PFSK-1 (cell line): ENCODE measurements around the gene PDZD11.

Experiments used
- FOXP2 ChIP-seq: optimal IDR thresholded peaks from 2 replicates; pipeline ENCODE3; 2011; ENCODE audit warnings: borderline replicate concordance, control low read depth, inconsistent platforms; ENCODE audit not compliant: insufficient read depth; ENCODE audit errors: extremely low read length, extremely low read depth
- POLR2AphosphoS5 ChIP-seq: IDR thresholded peaks from 2 replicates; pipeline ENCODE4 v1.6.1; 2012; ENCODE audit warnings: low read depth, mild to moderate bottlenecking, control low read depth, low read length, moderate library complexity
- REST ChIP-seq, 2 experiments: IDR thresholded peaks; 2 replicates each; pipeline versions ENCODE4 v1.6.1 to v1.8.0; 2011 to 2012; ENCODE audit warnings: low read depth in 2 of 2, low read length in 2 of 2, control low read depth in 1 of 2, inconsistent platforms in 1 of 2, mild to moderate bottlenecking in 1 of 2, moderate library complexity in 1 of 2; ENCODE audit not compliant: insufficient read depth in 1 of 2
- SIN3A ChIP-seq: IDR thresholded peaks from 2 replicates; pipeline ENCODE4 v1.6.1; 2012; ENCODE audit warnings: mild to moderate bottlenecking, low read length, moderate library complexity, borderline replicate concordance; ENCODE audit not compliant: insufficient read depth
- TAF1 ChIP-seq: IDR thresholded peaks from 2 replicates; pipeline ENCODE4 v1.6.1; 2012; ENCODE audit warnings: low read length, control low read depth, borderline replicate concordance; ENCODE audit not compliant: insufficient read depth

Gene PDZD11

GRCh38 chrX:70257423-70258288, 32.1 kb downstream of the PDZD11 start:
- TF ChIP-seq TAF1, result no peak
- no peak for TF ChIP-seq FOXP2

GRCh38 chrX:70255452-70255851, 34.3 kb downstream of the PDZD11 start:
- TF ChIP-seq TAF1 (no peak), REST (IDR thresholded peaks at IDR 0.05; ENCODE audit: insufficient read depth in 1 of 2, low read depth in 2 of 2, low read length in 2 of 2) (no peak), SIN3A (no peak), POLR2AphosphoS5 (no peak), FOXP2 (no peak)

GRCh38 chrX:70254909-70255308, 34.8 kb downstream of the PDZD11 start:
- TF ChIP-seq TAF1 (no peak), FOXP2 (no peak), POLR2AphosphoS5 (no peak), REST (IDR thresholded peaks at IDR 0.05; ENCODE audit: insufficient read depth in 1 of 2, low read depth in 2 of 2, low read length in 2 of 2) (no peak), SIN3A (no peak)

GRCh38 chrX:70254063-70254400, 35.7 kb downstream of the PDZD11 start:
- no peak for TF ChIP-seq REST (IDR thresholded peaks at IDR 0.05; ENCODE audit: insufficient read depth in 1 of 2, low read depth in 2 of 2, low read length in 2 of 2)
- no peak for TF ChIP-seq POLR2AphosphoS5
- TF ChIP-seq FOXP2, result no peak
- no peak for TF ChIP-seq TAF1
- TF ChIP-seq SIN3A, result no peak

GRCh38 chrX:70253377-70254062, 36.2 kb downstream of the PDZD11 start:
- TF ChIP-seq SIN3A, result no peak
- no peak for TF ChIP-seq POLR2AphosphoS5
- TF ChIP-seq REST (IDR thresholded peaks at IDR 0.05; ENCODE audit: insufficient read depth in 1 of 2, low read depth in 2 of 2, low read length in 2 of 2), result no peak
- TF ChIP-seq TAF1, result no peak
- TF ChIP-seq FOXP2, result no peak
